Retina (tissue), 1 donor: ENCODE measurements around the gene C6orf62.
"Not testable (repeated sequence)": the region's sequence is repeated elsewhere in the genome, so short reads cannot be mapped to it uniquely, and the experiment has no call there.

Source experiments
- DNase-seq: peaks from one replicate; pipeline ENCODE4 v3.0.0-alpha.2; 2016

Gene C6orf62

DNA sequence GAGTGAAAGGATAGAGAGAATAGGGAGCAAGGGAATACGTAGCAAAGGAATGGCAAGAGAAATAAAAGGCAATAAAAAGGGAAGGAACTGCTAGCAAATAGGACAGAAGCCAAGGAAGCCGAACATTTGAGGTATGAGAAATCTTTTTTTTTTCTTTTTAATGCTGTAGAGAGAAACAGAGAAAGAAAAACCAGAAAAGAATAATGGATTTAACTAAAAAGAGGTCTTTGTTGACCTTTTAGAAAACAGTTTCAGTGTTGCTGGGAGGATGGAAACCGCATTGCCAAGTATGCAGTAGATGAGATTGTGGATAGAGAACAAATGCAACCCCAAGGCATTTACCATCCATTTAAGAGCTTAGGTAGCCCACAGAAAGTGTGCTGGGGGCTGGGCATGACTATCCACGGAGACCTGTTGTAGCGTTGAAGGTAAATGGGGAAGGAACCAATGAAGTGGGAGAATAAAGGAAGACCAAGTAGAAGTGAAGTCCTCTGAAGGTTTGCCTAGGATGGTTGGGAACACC, 23.3 kb upstream of the C6orf62 start:
- DNase-seq: no peak

DNA sequence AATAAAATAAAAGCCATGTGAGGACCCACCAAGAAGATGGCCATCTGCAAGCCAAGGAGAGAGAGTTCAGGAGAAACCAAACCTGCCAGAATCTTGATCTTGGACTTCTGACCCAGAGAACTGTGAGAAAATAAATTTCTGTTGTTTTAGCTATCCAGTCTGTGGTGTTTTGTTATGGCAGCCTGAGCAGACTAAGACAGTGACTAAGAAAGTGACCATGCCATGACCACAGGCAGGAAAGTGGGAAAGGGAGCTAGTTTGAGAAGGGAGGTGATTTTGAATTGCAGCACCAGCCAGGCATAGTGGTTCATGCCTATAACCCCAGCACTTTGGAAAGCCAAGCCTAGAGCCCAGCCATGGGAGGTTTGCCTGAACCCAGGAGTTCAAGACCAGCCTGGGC, 21.9 kb upstream of the C6orf62 start:
- no peak for DNase-seq

DNA sequence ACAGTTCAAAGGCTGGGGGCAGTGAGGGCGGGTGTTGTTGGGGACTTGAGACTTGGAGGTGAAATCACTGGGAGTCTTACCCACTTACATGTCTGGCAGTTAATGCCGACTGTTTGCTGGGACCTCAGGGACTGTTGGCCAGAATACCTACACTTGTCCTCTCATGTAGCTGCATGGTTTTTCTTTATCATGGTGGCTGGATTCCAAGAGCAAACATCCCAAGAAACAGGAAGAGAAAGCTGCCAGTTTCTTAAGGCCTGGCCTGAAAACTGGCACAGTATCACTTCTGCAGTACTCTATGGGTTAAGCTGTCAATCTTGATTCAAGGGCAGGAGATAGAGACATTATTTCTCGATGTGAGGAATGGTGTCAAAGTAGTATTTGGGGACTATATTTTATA, 19.8 kb upstream of the C6orf62 start:
- no peak for DNase-seq

DNA sequence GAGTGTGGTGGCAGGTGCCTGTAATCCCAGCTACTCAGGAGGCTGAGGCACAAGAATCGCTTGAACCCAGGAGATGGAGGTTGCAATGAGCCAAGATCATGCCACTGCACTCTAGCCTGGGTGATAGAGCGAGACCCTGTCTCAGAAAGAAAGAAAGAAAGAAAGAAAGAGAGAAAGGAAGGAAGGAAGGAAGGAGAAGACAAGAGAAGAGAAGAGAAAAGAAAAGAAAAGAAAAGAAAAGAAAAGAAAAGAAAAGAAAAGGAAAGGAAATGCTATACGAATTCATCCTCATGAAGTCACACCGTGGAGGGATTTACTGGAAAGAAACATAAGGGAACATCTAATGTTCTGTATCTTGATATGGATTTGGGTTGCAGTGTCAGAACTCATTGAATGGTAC, 15.8 kb upstream of the C6orf62 start:
- not testable (repeated sequence) for DNase-seq

DNA sequence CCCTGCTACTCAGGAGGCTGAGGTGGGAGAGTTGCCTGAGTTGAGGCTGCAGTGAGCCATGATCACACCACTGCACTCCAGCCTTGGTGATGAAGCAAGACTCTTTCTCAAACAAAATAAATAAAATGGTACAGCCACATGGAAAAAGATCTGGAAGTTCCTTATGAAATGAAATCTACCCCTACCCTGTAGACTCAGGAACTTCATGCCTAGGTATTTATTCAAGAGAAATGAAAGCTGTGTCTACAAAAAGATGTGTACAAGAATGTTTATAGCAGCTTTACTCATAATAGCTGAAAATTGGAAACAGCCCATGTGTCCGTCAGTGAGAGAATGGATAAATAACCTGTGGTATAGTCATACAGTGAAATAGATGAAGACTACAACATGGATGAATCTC, 15.2 kb upstream of the C6orf62 start:
- no peak for DNase-seq

DNA sequence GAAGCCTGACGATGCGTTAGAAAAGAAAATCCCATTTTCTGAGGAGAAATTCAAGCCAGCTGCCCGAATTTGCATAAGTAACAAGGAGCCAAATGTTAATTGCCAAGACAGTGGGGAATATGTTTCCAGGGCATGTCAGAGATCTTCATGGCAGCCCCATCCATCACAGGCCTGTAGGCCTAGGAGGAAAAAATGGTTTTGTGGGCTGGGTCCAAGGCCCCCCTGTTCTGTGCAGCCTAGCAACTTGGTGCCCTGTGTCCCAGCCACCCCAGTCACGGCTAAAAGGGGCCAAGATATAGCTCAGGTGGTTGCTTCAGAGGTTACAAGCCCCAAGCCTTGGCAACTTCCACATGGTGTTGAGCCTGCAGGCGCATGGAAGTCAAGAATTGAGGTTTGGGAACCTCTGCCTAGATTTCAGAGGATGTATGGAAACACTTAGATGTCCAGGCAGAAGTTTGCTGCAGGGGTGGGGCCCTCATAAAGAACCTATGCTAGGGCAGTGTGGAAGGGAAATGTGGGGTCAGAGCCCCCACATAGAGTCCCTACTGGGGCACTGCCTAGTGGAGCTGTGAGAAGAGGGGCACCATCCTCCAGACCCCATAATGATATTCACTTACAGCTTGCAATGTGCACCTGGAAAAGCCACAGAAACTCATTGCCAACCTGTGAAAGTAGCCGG, 12.6 kb upstream of the C6orf62 start:
- DNase-seq: not testable (repeated sequence)

DNA sequence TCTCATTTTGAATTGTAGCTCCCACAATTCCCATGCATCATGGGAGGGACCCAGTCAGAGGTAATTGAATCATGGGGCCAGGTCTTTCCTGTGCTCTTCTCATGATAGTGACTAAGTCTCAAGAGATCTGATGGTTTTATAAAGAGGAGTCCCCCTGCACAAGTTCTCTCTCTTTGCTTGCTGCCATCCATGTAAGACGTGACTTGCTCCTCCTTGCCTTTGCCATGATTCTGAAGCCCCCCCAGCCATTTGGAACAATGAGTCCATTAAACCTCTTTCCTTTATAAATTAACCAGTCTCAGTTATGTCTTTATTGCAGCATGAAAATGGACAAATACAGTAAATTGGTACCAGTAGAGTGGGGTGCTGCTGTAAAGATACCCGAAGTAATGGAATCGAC, 11.7 kb upstream of the C6orf62 start:
- DNase-seq: not testable (repeated sequence)

DNA sequence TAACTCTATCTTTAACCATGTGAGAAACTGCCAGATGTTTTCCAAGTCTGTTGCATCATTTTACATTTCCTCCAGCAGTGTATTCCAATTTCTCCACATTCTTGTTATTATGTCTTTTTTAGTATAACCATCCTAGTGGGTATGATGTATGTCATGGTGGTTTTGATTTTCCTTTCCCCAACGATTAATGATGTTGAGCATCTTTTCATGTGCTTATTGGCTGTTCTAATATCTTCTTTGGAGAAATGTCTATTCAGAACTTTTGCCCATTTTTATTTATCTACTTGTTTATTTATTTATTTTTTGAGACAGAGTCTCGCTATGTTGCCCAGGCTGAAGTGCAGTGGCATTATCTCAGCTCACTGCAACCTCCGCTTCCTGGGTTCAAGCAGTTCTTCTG, 4.3 kb upstream of the C6orf62 start:
- DNase-seq: no peak

DNA sequence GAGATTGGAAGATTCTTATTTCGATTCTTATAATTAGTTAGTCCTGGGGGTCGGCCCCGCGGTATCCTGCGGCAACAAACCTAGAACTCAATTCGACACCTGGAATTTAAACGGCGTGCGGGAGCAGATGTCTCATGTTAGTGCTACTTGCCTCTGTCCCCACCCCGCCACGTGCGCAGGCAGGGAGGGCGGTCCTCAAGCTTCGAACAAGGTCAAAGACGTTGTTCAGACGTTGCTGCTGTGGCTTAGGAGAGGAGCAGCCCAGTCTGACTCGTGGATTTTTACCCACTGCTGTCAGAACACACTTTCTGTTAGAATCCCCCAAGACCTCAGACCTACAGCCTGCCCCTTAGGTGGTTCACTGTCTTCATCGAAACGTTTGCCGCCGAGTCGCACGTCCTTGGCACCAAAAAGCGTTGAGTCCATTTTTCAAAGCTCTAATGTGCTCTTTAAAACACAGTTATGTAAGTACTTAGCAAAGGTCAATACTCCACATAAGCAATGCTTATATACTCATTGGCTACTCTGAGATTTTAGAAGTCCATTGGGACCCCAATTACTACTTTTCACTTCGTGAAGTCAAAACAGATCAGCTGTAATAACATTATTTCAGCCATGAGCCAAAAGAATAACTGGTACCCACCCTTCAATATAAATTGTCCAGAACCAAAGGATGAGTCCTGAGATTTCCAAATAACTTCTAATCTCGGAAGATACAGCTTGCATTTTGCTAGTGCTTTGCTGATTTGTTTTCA, 2.7 kb upstream of the C6orf62 start:
- DNase-seq: no peak

DNA sequence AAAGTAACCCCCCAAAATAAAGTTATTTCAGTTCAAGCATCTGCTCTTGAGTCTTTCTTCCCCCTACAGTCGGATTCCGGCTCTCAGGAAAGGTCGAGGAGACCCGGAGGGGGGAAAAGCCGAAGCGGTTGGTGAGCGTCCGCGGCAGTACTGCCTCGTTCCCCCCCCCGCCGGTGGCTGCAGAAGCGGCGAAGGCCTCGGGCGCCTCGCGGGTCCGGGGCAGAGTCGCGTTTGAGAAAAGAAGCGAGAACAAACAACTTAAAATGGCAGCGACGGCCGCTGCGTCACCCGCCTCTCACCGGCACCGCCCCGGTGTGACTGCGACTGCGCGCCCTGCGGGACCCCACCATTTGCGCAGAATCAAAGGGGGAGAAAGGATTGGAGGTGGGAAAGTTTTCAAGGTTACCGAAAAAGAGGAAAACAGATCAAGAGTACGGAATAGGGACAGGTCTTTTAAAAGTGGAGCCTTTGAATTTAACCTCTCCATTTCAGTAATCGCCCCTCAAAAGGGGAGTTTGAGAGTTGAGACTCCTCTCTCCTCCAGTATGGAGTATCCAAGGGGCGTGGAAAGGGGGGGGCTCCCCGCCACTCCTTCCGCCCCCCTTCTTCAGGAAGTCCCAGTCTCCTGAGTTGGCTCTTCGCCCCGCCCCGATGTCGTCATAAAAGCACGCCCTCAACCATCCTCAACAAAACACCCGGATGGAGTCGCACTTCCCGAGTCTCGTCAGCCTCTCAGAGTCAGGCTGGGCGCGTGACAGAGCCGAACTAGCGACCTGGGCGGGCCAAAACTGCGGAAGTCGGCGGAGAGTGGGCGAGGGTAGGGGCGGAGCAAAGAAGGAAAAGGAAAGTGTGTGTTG, 1.9 kb upstream of the C6orf62 start:
- DNase-seq: peak; percentile 99

DNA sequence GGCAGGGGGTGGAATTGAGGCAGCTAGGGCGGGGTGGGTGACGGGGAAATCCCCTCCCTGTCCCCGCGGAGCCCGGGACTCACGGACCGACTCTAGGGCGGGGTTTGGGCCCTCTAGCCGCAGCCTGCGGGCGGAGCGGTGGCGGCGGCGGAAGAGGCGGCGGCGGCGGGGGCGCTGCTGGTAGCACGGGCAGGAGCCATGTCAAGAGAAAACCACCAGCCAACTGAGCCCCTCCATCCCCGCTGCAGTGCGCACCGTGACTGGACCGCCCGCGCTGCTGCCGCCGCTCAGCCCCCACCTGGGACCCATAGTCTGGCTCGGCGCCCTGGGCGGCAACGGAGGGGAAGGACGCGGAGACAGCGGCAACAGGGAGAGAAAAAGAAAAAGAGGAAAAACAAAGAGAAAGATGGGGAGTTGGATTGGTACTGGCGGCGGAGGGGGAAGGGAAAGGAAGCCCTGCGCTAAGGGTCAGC, 1.2 kb upstream of the C6orf62 start:
- DNase-seq: no peak

DNA sequence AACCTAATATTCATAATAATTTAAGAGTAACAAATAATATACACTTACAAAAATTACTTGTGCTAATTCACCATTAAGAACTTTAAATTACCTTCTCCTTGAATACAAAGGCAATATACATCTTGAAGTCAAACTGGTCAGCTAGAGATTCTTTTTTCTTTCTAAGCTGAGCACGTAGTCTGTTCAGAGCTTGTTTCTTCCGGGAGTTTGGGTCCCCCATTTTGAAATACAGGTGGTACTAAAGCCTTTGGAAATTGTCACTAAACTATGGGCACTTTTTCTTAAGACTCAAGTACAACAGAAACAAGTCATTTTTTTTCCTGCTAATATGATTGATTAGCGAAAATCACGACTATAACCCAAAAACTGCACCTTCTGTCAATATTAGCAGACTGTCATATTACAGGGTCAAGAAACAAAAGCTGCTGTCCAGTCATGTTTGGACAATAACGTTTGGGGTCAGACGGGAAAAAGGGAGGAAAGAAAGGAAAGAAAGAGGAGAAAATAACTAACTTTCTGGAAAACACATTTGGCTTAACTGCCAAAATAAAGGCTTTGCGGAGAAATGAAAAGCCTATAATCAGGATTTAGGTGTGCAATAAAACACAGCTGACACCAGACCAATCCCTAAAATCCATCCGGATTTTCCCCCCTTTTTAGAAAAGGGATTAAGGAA, 367 bp downstream of the C6orf62 start:
- no peak for DNase-seq

DNA sequence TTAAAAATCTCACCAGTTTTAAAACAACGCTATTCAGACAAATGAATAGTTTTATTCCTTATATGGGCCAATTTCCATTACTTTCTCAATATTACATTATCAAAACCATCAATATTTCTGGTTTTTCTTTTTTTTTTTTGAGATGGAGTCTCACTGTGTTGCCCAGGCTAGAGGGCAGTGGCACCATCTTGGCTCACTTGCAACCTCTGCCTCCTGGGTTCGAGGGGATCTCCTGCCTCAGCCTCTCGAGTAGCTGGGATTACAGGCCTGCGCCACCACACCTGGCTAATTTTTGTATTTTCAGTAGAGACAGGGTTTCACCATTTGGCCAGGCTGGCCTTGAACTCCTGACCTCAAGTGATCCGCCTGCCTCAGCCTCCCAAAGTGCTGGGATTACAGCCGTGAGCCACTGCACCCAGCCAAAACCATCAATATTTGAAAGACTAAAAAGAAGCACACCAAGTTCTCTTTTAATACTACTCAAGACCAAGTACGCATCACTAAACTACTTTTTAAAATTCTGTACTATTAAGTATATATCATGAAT, 2.3 kb downstream of the C6orf62 start:
- DNase-seq: not testable (repeated sequence)

DNA sequence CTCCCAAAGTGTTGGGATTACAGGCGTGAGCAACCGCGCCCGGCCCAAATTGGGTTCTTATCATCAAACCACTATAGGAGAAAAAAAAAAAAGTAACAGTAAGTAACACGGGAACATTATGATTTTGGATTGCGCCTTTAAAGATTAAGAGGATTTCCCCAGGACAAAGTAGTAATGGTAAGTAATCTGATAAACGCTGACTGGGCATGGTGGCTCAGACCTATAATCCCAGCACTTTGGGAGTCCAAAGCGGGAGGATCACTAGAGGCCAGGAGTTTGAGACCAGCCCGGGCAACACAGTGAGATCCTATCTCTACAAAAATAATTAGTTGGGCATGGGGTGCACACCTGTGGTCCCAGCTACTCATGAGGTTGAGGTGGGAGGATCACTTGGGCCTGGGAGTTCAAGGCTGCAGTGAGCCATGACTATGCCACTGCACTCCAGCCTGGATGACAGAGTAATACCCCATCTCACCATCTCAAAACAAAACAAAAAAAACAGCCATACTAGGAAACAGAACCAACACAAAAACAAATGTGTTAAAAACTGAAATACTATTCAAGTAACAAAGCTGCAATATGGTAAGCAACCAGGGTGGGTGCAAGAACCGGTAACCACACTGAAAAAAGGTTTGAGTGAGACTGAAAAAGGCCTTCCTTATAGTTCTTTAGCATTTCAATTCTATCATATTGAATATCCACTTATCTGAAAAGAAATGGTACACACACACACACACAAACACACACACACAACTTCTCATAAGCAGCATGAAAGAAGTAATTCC, 8.2 kb downstream of the C6orf62 start:
- no peak for DNase-seq

DNA sequence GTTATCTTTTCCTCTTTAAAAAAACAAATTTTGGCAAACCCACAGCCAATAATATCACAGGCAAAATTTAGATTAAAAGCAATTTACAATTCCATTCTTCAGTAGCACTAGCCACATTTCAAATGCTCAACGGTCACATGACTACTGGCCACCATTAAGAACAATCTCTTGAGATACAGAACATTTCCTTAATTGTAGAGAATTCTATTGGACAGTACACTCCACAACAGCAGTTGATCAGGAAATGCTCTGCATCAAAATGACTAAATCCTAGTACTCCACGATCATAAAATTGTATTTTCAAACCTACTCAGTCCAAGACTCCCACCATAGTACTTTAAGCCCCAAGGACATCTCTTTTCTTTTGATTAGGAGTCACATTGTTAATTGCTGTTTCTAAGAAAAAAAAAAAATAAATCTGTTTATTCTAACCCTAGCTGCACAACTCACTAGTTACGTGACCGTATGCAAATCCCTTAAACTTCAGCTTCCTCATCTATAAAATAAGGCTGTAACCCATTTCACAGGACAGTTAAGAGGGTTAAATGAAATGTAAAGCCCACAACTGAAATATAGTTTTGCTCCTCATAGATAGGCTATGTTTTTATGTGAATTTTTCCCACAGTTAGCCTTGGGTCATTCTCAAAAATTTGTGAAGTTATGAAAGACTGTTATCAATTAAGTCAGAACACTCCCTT, 9.8 kb downstream of the C6orf62 start:
- no peak for DNase-seq

DNA sequence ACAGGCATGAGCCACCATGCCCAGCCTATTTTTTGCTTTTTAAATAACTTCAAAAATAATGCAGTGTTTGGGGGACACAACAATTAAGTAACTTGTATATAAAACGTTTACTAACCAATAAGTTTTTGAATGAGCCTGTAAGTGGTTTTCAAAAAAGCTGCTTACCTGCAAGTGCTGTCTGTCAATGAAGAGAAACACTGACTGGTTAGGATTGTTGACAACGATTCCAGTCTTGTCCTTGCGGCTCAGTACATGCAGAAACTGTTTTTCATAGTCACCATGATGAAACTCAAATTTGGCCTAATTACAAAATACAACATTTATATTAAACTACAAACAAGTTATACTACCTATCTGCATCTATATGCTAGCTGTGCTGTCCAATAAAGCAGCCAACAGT, 10.3 kb downstream of the C6orf62 start:
- no peak for DNase-seq

DNA sequence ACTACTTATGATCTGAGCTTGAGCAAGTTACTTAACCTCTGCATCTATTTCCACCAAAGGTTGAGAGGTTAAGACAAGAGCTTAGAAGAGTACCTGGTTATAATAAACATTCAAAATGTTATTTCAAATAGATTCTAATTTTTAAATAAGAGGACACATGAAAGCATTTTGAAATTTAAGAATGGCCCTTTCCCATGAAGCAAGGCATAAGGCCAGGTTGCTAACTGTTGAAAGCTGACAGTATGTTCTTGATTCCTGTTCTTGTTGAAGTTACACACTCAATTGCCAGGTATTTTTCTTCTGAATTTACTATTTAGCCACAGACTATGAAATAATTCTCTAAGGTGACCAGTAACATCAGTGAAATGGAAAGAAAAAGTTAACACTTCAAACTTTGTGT, 14.5 kb downstream of the C6orf62 start:
- DNase-seq: no peak

DNA sequence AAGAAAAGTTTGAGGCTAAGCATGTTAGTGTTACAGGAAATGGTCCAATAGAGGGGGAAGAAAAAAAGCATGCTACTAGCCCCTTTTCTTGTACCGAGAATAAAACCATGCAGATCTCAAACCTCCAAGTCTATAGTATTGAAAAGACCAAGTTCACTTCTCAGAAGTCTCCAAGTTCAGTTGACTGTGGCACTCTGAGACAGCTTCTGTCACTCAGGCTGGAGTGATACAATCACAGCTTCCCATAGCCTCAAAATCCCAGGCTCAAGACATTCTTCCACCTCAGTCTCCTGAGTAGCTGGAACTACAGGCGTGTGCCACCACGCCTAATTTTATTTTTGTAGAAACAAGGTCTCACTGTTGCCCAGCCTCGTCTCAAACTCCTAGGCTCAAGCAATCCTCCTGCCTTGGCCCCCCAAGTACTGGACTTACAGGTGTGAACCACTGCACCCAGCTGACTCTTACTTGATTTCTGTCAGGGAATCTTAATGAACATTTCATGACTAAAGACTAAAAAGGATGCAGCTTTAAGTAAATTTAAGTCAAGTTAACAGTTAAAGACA, 16.2 kb downstream of the C6orf62 start:
- no peak for DNase-seq

DNA sequence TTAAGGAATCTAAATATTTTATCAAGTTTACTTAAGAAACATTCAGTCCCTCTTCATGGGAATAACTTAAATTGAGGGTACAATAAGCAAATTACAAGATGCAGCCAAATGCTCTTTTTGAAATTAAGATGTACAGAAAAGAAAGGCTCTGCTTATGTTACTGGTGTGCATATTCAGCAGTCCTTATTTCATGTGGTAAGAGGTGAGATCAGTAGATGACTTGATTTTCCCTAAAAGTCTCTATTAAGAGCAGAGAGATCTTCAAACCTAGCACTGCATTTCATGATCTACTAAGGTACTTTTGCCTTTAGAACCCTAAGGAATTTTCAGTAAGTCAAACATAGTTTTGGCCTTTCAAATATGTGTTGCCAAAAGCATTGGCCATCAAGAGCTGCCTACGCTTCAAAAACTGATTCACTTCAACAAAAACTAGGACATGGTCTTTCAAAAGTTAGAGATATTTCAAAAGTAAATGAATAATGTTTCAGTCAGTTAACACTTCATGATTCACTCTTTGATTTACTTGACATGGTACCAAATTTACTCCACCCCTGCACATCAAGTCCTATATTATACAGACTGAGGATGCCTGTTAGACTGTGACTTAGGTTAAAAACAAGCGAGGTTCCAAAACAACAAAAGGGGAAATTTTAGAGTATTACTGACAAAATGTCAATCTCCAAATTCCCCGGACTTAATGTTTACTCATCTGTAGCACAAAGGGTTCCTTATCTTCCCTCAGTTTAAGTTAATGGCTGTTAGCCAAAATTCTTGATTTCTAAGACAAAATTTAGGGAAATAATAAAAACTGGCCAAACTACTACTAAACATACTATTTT, 19.2 kb downstream of the C6orf62 start:
- no peak for DNase-seq

DNA sequence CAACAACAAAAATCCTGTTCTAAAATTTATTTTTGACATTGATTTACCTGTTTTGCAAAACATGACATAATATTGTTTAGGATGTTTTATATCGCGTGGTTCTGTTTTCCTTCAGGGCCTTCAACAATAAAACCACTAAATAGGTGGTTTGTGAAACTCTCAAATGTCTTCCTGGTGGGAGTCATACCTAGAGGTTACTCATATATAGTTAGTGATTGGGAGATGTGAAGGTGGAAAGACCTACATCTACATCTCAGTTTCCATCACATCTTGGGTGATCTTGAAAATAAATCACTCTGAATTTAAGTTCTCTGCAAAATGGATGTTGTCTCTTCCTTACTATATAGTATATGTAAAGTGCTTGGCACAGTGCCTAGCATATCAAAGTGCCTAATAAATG, 22.9 kb downstream of the C6orf62 start:
- DNase-seq: no peak
